GM18519 (cell line): ENCODE results near the gene NUP85.
"Not testable (repeated sequence)": the region's sequence is repeated elsewhere in the genome, so short reads cannot be mapped to it uniquely, and the experiment has no call there.

Experiments
- ATAC-seq: cut with Tn5 transposase; IDR thresholded peaks from one replicate; pipeline ENCODE4 v1.9.1; 2021; ENCODE audit warnings: mild to moderate bottlenecking, moderate library complexity; ENCODE audit not compliant: unreplicated experiment, low FRiP score

Gene NUP85

DNA sequence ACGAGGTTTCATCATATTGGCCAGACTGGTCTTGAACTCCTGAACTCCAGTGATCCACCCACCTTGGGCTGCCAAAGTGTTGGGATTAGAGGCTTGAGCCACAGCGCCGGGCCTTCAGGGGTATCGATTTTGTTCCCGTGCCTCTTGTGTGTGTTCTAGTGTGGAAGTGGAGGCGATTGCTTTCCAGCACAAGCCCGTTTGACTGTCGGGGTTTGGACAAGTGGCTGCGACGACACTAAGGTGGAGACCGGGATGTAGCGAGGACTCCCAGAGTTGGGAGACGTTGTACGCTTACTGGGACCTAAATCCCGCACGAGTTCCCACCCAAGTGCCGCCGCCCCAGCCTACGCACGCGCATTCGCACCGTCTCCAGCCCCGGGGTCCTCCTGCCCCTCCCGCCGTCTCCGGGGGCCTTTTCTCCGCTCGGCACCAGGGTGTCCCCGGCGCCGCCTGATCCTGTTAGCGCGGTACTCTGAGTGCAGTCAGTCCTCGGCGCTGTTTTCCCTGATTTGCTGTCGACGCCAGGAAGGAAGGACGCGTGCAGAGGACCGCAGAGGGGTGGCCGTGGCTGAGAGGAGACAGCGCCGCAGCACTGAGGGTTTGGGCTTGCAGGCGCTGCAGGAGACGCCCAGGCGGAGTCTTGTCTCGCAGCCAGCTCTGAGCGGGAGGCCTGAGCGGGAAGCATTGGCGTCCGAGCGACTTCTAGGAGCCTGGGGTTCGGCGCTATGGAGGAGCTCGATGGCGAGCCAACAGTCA, at the start of gene NUP85:
NUP85 (plus strand) TSS at position 643 of the 756 bp plus-strand sequence; CDS start at position 726, 83 bp downstream.
- no peak for ATAC-seq

- ATAC-seq: not testable (repeated sequence)
Observed at GRCh38 chr17:75158480-75158879, 47.0 kb upstream of the NUP85 start.

DNA sequence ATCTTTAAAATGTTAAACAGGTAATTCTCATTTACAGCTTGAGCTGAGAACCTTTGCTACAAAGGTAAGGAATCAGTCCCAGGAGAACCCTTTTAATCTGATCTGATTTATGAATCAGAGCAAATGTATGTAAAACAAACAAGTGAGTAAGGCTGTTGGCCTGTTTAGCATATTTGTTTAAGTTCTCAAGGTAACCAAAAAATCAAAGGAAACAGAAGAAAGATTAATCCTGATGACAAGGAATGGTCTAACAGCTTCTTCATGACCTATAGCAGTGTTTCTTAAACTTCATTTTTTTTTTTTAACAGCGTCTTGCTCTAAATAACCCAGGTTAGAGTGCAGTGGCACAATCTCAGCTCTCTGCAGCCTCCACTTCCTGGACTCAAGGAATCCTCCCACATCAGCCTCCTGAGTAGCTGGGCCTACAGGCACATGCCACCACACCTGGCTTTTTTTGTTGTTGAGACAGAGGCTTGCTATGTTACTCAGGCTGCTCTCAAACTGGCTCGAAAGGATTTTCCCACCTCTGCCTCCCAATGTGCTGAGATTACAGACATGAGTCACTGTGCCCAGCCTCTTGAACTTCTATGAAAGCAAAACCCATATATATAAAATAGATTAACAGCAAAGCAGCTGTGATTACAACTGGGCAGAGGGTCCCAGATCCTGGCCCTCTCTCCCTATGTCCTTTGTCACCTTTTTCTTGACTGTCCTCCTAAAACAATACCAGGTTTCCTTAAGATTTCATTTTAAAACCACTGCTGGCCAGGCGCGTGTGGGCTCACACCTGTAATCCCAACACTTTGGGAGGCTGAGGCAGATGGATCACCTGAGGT, 46.1 kb upstream of the NUP85 start:
- no peak for ATAC-seq

DNA sequence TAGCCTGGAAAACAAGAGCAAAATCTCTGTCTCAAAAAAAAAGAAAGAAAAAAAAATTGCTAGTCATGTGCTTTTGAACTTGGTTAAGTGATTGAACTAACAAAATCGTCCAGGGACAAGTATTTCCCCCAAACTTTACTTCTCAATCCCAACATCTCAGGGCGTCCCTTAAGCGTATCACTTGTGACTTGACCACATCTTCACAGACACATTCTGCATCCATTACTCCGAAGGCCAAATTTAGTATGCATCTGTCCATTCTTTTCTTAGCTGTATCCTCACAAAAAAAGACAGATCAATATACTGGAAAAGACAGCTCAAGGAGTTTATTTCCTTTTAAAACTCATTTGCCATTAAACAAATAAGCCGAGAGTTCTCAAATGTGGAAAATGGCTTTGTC, 45.3 kb upstream of the NUP85 start:
- no peak for ATAC-seq

DNA sequence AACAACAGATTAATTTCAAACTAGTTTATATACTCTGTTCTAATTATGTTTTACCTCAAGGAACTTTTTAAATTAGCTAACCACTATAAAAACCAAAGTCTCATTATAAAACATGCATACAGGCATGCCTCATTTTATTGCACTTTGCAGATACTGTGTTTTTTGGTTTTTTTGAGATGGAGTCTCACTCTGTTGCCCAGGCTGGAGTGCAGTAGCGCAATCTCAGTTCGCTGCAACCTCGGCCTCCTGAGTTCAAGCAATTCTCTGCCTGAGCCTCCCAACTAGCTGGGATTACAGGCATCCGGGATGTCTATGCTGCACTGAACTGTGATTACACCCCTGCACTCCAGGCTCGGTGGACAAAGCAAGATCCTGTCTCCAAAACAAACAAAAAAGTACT, 42.4 kb upstream of the NUP85 start:
- ATAC-seq: no peak

GRCh38 chr17:75164606-75165005, 40.9 kb upstream of the NUP85 start:
- not testable (repeated sequence) for ATAC-seq

DNA sequence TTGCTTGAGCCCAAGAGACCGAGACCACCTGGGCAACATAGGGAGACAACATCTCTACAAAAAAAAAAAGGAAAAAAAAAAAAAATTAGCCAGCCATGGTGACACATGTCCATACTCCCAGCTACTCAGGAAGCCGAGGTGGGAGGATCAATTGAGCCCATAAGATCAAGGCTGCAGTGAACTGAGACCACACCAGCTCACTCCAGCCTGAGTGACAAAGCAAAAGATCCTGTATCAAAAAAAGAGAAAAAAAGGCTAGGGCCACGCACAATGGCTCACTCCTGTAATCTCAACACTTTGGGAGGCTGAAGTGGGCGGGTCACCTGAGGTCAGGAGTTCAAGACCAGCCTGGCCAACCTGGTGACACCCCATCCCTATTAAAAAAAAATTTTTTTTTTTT, 36.5 kb upstream of the NUP85 start:
- ATAC-seq: no peak

- ATAC-seq: no peak
Observed at GRCh38 chr17:75173526-75173925, 32.0 kb upstream of the NUP85 start.

GRCh38 chr17:75174996-75175395, 30.5 kb upstream of the NUP85 start:
- ATAC-seq: no peak

DNA sequence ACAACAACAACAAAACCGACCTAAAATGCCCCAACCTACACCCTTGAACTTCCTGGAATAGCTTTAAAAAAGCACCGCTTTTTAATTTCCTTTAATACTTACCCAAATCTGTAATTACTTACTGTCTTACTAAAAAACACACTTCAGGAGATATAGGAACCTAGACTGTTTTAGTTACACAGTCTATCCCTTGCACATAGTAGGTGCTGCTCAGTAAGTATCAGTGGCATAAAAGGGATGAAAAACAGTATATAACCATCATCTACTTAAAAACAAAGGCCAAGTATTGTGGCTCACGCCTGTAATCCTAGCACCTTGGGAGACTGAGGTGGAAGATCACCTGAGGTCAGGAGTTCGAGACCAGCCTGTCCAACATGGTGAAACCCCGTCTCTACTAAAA, 28.9 kb upstream of the NUP85 start:
- no peak for ATAC-seq

DNA sequence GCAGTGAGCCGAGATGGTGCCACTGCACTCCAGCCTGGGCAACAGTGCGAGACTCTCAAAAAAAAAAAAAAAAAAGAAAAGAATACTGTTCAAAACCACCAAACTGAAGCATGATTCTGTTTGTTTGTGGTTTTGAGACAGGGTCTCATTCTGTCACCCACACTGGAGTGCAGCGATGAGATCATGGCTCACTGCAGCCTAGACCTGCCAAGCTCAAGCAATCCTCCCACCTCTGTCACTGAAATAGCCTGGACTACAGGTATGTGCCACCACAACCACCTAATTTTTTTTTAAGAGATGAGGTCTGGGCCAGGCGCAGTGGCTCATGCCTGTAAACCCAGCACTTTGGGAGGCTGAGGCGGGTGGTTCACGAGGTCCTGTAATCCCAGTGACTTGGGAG, 27.0 kb upstream of the NUP85 start:
- ATAC-seq: no peak

- ATAC-seq: no peak
Observed at GRCh38 chr17:75181110-75181509, 24.4 kb upstream of the NUP85 start.

DNA sequence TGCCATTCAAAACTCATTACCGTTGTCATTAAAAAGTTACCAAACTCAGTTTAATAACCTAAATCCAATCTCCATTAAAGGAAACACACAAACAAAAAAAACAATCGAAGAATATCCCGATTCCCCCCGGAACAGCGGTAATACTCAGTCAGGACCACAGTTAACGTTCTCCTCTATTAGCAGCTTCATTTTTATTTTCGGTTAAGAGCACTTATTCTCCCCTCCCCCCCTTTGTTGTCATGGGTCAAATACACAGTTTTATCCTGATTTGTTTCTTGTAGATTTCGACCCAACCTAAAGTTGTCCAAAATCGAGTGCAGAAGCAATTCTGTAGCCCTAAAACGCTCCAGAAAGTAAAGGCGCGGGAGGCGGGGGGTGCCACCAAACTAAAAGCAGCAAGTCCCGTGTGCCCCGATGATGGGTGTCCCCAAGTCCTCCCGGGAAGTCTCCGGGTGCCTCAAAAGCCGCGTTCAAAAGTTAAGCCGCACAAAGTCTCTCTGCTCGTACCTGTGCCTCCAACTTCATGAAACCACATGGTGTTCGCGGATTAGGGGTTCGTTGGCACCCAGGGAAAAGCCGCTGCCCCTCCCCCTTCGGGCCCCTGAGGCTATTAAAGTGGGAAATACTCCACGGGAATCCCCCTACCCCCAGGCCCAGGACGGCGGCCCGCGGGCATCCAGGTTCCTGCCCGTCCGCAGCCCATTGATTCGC, 23.7 kb upstream of the NUP85 start:
- no peak for ATAC-seq

DNA sequence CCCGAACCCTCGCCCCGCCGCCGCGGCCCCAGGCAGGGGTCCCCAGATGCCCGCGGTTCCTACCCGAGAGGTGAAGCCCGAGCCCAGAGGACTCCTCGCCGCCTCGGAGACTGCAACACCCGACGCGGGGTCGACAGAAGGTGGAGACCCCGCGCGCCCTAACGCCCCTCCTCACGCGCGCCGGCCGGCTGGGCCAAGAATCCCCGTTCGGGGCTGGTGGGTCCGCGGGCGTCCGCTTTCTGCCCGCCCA, 23.2 kb upstream of the NUP85 start:
- peak; percentile 11 for ATAC-seq

DNA sequence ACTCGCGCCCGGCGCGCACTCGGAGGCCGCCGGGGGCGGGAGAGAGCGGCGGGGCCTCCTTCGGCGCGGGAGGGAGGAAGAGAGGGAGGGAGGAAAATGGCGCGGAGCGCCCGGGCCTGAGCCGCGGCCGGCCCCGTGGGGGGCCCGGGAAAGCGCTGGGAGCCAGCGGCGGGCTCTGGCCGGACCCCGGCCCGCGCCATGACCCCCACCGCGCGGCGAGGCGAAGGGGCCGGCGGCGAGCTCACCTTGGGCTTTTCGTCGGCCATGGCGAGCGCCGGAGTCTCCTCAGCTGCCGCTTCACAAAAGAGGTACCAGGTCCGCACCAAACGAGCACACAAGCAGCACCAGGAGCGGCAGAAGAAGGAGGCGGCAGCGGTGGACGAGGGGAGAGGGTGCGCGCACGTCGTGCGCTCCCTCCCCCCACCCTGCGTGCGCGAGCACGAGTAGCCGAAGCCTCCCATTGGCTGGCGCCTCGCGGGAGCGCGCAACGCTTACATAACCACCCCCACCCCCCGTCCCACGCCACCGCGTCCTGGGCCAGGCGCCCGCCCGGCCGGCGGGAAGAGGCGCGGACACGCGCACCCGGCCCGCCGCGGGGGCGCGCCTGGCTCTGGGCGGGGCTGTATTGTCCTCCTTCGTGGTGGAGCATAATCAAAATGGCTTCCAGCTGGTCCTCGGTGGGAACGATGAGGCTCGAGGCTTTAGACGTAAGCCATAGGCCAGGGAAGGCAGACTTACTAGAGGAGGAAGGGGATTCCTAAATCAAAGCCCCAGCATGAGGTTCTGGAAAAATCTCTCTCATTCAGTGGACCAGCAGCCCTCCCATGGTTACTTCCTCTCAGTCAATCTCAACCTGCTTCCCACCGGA, 22.7 kb upstream of the NUP85 start, which contains the start of gene SUMO2:
SUMO2 (minus strand) TSS at position 391 of the 868 bp plus-strand sequence; CDS start at position 266, 125 bp downstream.
- ATAC-seq: peak; percentile 59

- no peak for ATAC-seq
Observed at GRCh38 chr17:75183999-75184884, 21.2 kb upstream of the NUP85 start.

DNA sequence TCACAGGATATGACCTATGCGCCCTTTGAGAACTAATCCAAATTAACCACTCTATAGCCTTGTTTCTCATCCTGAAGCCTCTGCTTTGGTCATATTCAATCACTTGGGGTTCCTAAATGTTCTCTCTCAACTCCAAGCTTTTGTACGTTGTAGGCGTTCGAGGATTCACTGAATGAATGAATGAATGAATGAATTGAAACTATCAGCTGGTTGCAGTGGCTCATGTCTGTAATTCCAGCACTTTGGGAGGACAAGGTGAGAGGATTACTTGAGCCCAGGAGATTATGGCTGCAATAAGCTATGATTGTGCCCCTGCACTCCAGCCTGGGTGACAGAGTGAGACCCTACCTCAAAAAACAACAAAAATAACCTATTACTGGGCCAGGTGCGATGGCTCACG, 16.9 kb upstream of the NUP85 start:
- ATAC-seq: no peak

GRCh38 chr17:75191584-75191983, 13.9 kb upstream of the NUP85 start:
- no peak for ATAC-seq

DNA sequence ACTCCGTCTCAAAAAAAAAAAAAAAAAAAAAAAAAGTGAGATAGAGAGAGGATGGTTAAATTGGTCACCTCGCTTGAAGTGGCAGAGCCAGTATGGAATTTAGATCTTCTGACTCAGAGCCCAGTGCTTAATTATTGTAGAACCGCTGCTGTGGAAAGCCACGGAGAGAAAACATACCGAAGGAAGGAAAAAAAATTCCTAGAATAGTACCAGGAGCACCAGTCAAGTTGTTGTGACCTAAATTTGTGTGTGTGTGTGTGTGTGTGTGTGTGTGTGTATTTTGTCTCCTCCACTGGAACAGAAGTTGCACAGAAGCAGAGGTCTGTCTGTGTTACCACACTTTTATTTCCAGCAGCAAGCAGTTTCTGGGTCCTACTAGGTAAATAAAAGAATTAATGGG, 10.6 kb upstream of the NUP85 start:
- no peak for ATAC-seq
